ENCODE measurements around the gene AGAP1. TPM values are rescaled to one million over a fixed set of nuclear protein-coding genes. Genes with fewer than 3 reads are reported as not detected.

AGAP1 gene
- total and polyA plus RNA-seq, 2 donors (not counting 3 experiments of a cell fraction or from before 2014, with no cell fraction given) = 10.2 to 20.9 TPM

GRCh38 chr2:235949567-235950472, 456.0 kb downstream of the AGAP1 start:
- H3K4me3 ChIP-seq (replicated peaks in 1 of 3; ENCODE audit: insufficient read depth in 1 of 3, low read depth in 1 of 3, low read length in 3 of 3) = no peak overlapping the region
- ChIA-PET POLR2A (no interaction called here), CTCF (interaction anchor here (0.9 to 1.5 kb wide), 2 partner anchors 171 to 231 kb away, joined by 3 to 4 read pairs; no protein-coding TSS in a partner anchor)
- dilution Hi-C loops (cut with MboI; ENCODE audit: extremely low pct_ligation_motif_present, low sequenced_read_pairs) = no loop called here
- H3K9me3 ChIP-seq (replicated peaks; ENCODE audit: control insufficient read depth, insufficient read depth, low read length) = no peaks in the 10 kb centered on the region
- TF ChIP-seq GATA2 (IDR thresholded peaks at IDR 0.05; ENCODE audit: insufficient read depth, insufficient read length, low read depth, low read length) (no peak), FOS (IDR thresholded peaks at IDR 0.05; ENCODE audit: borderline replicate concordance, insufficient read depth, low read length) (no peak), MAX (IDR thresholded peaks at IDR 0.05; ENCODE audit: insufficient read depth, insufficient read length) (no peak), CTCF (IDR thresholded peaks at IDR 0.05; ENCODE audit: extremely low read depth in 1 of 2, insufficient read depth in 1 of 2, low read depth in 1 of 2, low read length in 2 of 2) (no peak), POLR2AphosphoS5 (IDR thresholded peaks at IDR 0.05; ENCODE audit: insufficient read depth, low read depth, low read length) (no peak)
- no peak overlapping the region for H2AFZ ChIP-seq (ENCODE audit: low read depth, low read length)
- no peak overlapping the region for H3K9ac ChIP-seq (replicated peaks; ENCODE audit: extremely low read depth, insufficient read depth, low read length)
- DNase-seq (ENCODE audit: low read depth, low spot score) (no peak), FAIRE-seq (peak; percentile 24)
- intact Hi-C loops (cut with micrococcal nuclease) = no loop called here
- H3K36me3 ChIP-seq (ENCODE audit: control insufficient read depth in 2 of 2, extremely low read depth in 1 of 2, insufficient read depth in 2 of 2, low read length in 2 of 2) = no peaks in the 10 kb centered on the region
- H3K27ac ChIP-seq (ENCODE audit: insufficient read depth, low read depth, low read length) = no peak overlapping the region
- no peak overlapping the region for H3K4me2 ChIP-seq (ENCODE audit: insufficient read depth, low read length)
- no peaks in the 10 kb centered on the region for H3K79me2 ChIP-seq (ENCODE audit: control insufficient read depth, insufficient read depth, low read length)
- H3K4me1 ChIP-seq (ENCODE audit: control insufficient read depth, extremely low read depth, insufficient read depth, low read length) = no peaks in the 10 kb centered on the region
- H3K27me3 ChIP-seq (ENCODE audit: control insufficient read depth in 2 of 2, insufficient read depth in 2 of 2, low read length in 2 of 2) = no peaks in the 10 kb centered on the region
- H3K9me1 ChIP-seq (replicated peaks; ENCODE audit: control insufficient read depth, extremely low read depth, insufficient read depth, low read length) = no peaks in the 10 kb centered on the region
- H4K20me1 ChIP-seq (replicated peaks; ENCODE audit: control insufficient read depth, extremely low read depth, insufficient read depth, low read length) = no peaks in the 10 kb centered on the region
- BruUV-seq (replicated peaks) = no TSS peak

Data from endothelial cell of umbilical vein (primary cell).